ENCODE measurements around the gene CACNA1A.
"Not testable (repeated sequence)": the region's sequence is repeated elsewhere in the genome, so short reads cannot be mapped to it uniquely, and the experiment has no call there.

Gene CACNA1A

DNA sequence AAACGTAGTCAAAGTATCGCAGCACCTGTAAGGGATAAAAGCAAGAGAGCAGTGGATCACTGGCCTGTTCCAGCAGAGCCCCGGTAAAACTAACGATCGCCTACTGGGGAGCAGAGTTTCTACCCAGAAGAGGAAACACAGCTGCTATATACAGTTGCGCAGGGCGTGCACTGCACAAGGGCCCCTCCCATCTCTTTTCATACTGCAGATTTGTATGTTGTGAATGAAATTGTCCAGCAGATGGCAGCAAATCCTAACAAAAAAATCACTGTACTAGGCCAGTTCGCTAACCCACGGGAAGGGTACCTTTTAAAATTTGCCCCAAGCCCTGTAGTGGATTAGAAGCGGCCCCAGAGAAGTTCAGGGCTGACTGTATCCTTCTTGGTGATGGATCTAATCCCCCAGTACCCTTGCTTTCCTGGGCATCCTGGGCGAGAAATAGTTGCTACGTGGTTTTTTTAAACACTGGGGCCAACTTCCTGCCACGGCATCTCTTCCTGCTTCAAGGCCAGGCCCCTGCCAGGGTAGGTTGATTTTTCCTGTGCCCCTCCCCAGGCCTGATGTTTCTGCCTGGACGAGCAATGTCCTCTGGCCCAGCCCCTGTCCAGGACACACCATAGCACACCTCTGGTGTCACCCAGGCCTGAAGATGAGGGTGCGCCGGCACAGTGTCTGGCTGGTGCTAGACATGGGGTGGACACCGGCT lies 229.0 kb downstream of the CACNA1A start:
- peak; percentile 61 for DNase-seq
- ATAC-seq, result peak; percentile 91

DNA sequence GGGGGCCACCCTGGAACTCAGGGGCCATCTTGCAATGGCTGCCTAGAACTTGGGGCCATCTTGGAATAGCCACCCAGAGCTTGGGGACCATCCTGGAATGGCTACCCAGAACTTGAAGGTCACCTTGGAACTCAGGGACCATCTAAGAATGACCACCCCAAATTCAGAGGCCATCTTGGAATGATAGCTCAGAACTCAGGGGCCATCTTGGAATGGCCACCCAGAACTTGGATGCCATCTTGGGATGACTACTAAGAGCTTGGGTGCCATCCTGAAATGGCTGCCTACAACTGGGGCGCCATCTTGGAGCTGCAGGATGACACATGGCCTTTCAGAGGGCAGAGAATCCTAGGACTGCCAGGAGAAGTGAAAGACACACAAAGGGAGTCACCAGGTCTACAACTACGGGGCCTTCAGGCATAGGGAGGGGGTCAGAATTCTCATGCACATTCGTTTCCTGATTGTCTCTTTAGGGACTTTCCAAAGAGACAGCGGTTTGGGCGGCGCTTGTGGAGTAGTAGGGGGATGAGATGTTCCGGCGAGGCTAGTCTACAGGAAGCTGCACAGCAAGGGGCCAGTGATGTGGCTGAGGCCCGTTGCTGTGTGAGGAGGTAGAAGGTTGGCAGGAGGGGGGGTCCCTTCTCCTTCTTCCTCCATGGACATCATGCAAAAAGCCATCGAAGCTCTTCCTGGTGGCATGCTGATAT lies 231.1 kb downstream of the CACNA1A start:
- DNase-seq, result no peak
- ATAC-seq, result no peak

DNA sequence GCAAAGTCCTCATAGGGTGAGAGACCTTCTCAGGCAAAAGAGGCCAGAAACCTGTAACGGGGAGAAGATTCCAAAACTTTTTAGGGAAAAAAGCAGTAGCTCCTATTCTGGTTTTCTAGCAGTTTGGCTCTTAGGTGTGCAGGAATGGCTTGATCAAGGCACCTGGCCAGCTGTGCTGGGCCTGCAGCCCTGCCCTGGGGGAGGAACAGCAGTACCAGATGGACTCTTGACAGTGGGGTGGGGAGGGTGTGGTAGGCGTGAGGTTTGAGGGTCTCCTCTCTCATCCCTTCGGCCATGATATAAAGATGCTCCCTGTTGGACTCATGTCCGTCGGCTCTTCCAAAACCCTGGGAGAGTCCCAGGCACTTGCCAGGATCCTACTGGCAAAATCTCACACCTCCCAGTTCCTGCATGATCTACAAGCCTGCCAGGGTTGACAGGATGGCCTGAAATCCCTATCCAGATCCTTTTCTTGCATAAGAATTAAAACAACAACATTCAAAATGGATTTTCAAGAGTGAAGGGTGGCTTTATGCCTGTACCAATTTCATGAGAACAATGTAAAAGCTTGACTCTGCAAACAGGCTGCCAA lies 235.7 kb downstream of the CACNA1A start:
- DNase-seq (no peak), ATAC-seq (no peak)

DNA sequence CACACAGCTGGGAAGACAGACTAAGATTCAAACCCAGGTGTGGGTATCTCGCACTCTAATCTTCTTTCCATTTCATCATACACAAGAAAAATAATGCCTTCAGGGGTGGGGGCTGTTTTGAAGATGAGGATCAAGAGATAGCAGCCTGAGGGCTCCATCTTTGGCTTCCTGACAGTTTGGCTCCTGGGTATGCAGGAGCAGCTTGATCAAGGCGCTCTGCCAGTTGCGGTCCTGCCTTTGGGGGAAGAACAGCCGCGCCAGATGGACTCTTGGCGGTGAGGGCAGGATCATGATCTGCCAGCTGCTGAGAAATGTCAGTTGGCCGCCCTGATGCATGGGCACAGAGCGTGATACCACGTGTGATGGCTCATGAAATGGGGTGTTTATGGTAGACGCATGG lies 236.9 kb downstream of the CACNA1A start:
- ATAC-seq, result no peak
- no peak for DNase-seq

GRCh38 chr19:13267889-13268288 lies 238.4 kb downstream of the CACNA1A start:
- no peak for ATAC-seq
- DNase-seq, result no peak

DNA sequence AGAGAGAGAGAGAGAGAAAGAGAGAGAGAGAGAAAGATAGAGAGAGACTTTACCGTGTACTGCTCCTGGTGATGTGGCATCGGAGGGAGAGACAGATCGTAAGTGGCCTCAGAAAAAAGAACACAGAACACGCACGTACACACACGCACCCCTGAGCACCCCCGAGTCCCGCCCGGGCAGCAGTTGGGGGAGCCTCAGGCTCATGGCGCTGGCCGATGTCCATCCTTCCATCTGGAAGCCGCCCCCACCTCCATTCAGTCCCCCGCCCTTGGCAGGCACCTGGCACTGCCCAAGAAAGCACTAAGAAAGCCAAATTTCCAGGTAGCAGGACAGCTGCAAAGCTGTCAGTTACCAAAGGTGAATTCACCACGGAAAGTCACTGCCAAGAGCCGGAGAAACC lies 239.1 kb downstream of the CACNA1A start:
- DNase-seq, result no peak
- ATAC-seq, result no peak

- no peak for ATAC-seq
Measured at GRCh38 chr19:13262450-13262849, 243.8 kb downstream of the CACNA1A start.

DNA sequence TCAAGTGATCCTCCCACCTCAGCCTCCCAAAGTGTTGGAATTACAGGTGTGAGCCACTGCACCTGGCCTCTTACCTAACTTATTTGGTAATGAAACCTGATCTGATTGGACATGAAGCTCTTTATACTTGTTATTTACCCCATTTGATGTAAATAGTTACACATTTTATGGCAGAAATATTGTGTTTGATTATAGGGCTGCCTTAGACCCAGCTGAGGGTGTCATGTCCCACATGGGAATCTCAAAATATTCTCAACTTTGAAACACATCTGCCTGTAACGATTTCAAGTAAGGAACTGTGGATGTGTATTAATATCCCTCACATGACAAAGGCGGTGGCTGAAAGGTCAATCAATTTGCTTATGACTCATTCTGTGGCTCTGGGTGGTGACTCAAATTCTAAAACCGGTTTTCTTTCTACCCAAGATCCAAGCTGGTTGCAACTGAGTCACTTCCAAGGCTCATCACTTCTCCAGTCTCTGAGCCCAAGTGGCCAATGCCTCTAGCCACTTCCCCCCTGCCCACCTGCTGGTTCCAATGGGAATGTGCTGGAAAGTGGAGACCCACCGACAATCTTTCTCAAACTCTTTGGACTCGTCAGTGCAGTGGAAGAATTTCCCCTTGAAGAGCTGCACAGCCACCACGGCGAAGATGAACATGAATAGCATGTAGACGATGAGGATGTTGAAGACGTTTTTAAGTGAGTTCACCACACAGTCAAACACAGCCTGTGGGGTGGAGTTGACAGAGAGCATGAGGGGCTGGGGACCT lies 245.2 kb downstream of the CACNA1A start:
- DNase-seq (peak; percentile 47), ATAC-seq (peak; percentile 96)

More at GRCh38 chr19:13262450-13262849, 243.8 kb downstream of the CACNA1A start:
- no peak for DNase-seq

- DNase-seq, result no peak
- ATAC-seq, result no peak
Measured at GRCh38 chr19:13256918-13257317, 249.4 kb downstream of the CACNA1A start.

DNA sequence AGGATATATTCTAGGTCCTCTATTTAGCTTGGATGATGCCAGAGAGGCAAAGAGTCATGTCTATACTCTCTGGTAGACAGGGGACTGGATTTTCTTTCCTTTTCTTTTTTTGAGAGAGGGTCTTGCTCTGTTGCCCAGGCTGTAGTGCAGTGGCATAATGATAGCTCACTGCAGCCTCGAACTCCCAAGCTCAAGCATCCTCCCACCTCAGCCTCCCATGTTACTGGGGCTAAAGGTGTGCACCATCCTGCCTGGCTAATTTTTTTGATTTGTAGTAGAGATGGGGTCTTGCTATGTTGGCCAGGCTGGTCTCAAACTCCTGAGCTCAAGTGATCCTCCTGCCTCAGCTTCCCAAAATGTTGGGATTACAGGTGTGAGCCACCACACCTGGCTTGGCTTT lies 249.9 kb downstream of the CACNA1A start:
- DNase-seq, ATAC-seq: not testable (repeated sequence)

GRCh38 chr19:13255719-13256059 lies 250.6 kb downstream of the CACNA1A start:
- DNase-seq, result no peak
- no peak for ATAC-seq

- ATAC-seq, result no peak
- DNase-seq, result no peak
Measured at GRCh38 chr19:13255041-13255718, 251.1 kb downstream of the CACNA1A start.

DNA sequence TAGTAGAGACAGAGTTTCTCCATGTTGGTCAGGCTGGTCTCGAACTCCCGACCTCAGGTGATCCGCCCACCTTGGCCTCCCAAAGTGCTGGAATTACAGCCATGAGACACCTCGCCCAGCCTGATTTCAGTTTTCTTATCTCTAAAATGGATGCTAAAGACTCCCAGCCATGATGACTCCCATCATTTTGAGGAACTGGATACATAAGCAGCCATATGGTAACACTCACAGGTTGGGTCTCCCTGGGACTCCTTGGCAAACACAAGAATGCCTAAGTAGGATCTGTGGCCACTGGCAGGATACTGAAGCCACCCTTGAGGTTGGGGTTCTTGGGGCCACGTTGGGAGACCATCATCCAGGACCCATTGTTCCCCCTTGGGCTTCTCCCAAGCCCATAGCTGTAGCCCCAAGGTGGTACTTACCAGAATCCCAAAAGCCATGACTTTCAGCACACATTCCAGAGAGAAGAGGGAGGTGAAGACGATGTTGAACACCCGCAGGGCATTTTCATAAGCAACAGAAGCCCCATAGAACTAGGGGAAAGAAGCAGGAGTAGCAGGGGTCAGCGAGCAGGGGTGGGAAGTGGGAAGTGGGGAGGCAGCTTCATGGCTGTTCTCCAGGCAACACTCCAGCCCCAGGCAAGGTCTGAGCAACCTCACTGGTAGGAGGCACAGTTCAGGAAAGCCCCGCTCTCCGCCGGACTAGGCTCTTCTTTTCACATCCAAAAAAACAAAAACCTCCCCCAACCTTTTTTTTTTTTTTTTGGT lies 253.5 kb downstream of the CACNA1A start:
- no peak for DNase-seq
- ATAC-seq, result no peak

GRCh38 chr19:13244920-13245319 lies 261.4 kb downstream of the CACNA1A start:
- no peak for DNase-seq
- ATAC-seq, result no peak

- DNase-seq, result peak; percentile 45
- ATAC-seq, result peak; percentile 31
Measured at GRCh38 chr19:13241231-13242104, 264.8 kb downstream of the CACNA1A start.

GRCh38 chr19:13240312-13241022 lies 265.8 kb downstream of the CACNA1A start:
- ATAC-seq, result peak; percentile 26

DNA sequence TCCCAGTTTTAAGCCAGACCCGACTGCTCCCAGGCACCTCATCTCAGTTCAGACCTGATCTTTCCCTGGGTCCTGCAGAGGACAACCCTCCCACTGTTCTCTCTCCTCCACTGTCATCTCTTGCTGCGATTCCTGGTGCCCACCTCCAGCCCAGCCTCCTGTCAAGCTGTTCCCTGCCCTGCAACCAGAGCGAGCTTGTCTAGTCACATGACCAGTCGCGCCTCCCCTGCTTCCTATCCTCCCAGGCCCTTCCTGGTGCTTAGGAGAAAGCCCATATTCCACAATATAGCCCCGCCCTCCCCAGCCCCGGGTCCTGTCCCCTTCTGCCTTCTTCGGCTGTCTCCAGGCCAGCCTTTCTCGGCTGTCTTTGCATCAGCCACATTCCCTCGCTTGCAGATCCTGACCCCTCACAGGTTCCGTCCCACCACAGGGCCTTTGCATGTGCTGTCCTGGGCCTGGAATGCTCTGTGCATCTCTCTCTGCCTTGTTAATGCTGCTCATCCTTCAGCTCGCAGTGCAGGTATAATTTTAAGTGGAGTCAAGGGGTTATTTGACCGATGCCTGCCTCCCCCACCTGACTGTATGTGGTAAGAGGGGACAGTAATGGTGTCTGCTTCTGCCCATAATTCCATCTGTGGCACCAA lies 267.3 kb downstream of the CACNA1A start:
- DNase-seq (no peak), ATAC-seq (no peak)

More at GRCh38 chr19:13240312-13241022, 265.8 kb downstream of the CACNA1A start:
- DNase-seq, result no peak

DNA sequence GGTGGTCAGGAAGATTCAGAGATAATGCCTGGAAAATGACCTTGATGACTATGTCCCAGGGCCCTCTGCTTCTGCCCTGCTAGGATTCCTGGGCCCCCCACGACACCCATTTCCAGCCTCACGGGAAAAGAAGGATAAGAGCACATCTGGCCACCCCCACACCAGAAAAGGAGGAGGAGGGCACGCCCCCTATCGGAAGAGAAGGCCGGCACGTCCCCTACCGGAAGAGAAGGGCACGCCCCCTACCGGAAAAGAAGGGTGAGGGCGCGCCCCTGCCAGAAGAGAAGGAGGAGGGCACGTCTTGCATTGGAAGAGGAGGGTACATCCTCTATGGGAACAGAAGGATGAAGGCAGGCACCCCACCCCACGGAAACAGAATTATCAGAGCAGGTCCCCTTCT lies 271.8 kb downstream of the CACNA1A start:
- DNase-seq (peak; percentile 76), ATAC-seq (peak; percentile 71)

GRCh38 chr19:13231663-13232062 lies 274.6 kb downstream of the CACNA1A start:
- DNase-seq (no peak), ATAC-seq (no peak)

Data from stimulated activated naive CD8-positive, alpha-beta T cell treated with anti-CD3 and anti-CD28 coated beads, Interleukin-15, Interleukin-2, amounts not matched to agents 100 U/mL and 50 U/mL, for 24 hours (primary cell).